GM19438 (cell line): ENCODE measurements around the gene OR52M1.
"Not testable (repeated sequence)": the region's sequence is repeated elsewhere in the genome, so short reads cannot be mapped to it uniquely, and the experiment has no call there.

Source experiments
- ATAC-seq: cut with Tn5 transposase; IDR thresholded peaks from one replicate; pipeline ENCODE4 v1.9.1; 2021; ENCODE audit warnings: low read depth; ENCODE audit not compliant: unreplicated experiment

OR52M1 gene, protein sequence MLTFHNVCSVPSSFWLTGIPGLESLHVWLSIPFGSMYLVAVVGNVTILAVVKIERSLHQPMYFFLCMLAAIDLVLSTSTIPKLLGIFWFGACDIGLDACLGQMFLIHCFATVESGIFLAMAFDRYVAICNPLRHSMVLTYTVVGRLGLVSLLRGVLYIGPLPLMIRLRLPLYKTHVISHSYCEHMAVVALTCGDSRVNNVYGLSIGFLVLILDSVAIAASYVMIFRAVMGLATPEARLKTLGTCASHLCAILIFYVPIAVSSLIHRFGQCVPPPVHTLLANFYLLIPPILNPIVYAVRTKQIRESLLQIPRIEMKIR

GRCh38 chr11:4544891-4545290, at the start of gene OR52M1:
Gene OR52M1 (plus strand): TSS chr11:4545191. CDS start chr11:4545191, 0 bp downstream.
- no peak for ATAC-seq

GRCh38 chr11:4495487-4495886, 49.5 kb upstream of the OR52M1 start:
- no peak for ATAC-seq

- no peak for ATAC-seq
These were observed 49.0 kb upstream of the OR52M1 start for GRCh38 chr11:4495986-4496385.

DNA sequence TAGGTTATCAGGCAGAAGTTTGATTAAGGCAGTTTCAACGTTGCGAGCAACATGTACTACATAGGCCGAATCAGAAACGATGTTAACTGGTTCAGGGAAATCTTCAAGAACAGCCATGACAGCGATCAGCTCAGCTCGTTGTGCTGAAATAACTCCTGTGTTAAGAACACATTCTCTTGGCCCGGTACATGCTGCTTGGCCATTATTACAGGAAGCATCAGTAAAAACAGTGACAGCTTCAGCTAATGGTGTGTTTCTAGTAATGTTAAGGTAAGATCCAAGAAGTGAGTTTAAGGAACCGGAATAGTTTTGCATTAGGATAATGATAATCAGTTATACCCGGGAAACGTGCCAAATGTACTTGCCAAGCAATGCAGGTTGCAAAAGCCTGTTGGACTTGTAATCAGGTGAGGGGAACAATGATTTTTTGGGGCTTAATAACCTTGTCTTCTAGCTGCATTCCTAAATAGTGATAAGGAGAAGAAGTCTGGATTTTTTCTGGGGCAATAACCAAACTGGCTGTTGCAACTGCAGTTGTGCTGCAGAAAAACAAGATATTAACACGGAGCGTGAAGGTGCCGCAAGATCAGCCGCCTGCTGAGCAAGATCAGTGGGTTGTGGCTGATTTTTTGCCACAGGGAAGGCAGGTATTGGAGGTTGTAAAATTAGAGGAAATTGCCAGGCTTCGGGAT, 48.3 kb upstream of the OR52M1 start:
- no peak for ATAC-seq

DNA sequence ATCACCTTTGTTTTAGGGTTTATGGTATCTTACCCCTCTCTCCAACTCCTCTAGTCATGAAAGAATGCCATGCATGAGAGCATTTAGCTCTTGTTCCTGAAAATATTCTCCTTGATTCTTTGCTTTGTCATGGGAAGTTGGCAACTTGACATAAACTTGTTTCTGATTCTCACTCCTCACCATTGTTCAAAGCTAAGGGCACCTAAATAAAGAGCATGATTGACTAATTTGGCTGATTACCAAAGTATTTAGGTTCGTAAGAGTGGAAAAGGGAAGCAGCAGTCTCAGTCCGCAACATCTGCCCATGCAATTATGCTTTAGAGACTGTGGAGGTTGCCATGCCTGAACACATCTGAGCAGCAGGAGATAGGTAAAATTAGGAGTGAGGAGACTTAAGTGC, 36.1 kb upstream of the OR52M1 start:
- ATAC-seq, result no peak

DNA sequence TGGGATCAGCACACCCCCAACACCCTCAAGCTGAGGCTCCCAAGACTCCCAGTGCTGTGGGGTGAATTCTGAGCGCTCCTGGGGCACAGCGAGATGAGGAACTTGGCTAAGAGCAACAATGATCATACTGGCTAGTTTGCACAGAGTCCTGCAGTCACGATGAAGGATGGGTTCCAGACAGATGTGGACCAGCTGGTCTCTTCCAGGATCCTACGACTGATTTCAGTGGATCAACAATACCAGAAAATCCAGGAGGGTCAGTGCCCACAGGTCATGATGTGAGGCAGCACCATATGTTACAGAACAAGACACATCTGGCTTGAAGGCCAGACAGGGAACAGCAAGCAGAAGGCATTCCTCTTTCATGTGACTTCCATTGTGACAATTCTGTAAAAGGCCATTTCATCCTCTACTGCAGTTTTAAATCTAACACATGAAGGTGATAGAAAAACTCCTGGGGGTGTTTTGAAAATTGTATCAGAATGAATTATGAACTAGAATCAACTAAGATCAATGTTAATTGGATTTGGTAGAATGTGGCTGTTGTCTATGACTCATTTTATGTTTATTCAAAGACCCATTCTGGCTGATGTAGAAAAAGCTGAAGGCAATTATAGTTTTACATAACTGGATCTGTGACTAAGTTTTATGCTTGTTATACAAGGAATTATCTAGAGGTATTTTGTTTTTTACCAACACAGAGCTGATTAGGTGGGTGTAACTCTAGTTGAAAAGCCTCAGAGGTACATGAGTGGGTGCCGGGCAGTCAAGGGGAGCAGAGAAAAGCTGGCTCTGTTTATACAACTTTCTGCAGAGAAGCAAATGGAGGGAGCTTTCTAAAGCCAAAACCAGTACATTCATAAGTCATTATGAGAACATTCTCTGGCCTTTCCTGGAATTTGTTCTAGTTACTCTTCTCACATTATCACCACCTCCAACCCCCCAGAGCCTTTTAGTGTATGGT, 33.4 kb upstream of the OR52M1 start:
- no peak for ATAC-seq

DNA sequence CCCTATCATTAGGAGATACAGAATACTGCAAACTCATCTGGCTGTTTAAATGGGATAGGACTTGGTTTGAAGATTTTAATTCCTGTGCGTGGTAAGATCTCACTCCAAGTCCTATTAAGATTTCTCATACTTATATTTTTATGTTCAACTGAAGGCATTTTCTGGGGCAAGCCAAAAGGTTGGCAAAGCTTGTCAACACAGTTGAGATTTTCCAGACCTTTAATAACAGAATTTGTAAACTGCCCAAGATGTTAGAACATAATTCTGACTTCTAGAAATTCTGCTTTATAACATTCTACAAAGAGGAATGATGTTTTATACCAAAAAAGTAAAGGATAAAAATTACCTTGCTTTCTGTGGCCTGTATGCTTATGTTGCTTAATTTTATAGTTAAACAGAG, 30.8 kb upstream of the OR52M1 start:
- no peak for ATAC-seq

DNA sequence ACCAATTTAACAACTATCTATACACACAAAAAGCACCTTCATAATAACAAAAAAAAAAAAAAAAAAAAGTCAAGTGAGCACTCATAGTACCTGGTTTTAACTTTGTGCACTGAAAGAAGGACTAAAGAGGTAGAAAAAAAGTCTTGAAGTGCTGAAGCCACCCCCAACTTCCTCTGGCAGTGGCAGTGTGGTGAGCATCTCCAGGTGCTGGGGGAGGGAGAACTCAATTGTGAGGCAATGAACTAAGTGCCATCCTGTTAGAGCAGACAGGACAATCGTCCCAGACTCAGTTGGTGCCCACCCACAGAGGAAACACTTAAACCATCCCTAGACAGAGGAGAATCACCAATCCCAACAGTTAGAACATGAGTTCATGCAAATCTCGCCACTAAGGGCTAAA, 22.7 kb upstream of the OR52M1 start:
- ATAC-seq, result no peak

- no peak for ATAC-seq
These were observed 22.2 kb upstream of the OR52M1 start for GRCh38 chr11:4522752-4523151.

- ATAC-seq, result no peak
These were observed 21.3 kb upstream of the OR52M1 start for GRCh38 chr11:4523666-4524065.

- no peak for ATAC-seq
These were observed 17.1 kb upstream of the OR52M1 start for GRCh38 chr11:4527926-4528325.

- not testable (repeated sequence) for ATAC-seq
These were observed 13.3 kb upstream of the OR52M1 start for GRCh38 chr11:4531686-4532085.

DNA sequence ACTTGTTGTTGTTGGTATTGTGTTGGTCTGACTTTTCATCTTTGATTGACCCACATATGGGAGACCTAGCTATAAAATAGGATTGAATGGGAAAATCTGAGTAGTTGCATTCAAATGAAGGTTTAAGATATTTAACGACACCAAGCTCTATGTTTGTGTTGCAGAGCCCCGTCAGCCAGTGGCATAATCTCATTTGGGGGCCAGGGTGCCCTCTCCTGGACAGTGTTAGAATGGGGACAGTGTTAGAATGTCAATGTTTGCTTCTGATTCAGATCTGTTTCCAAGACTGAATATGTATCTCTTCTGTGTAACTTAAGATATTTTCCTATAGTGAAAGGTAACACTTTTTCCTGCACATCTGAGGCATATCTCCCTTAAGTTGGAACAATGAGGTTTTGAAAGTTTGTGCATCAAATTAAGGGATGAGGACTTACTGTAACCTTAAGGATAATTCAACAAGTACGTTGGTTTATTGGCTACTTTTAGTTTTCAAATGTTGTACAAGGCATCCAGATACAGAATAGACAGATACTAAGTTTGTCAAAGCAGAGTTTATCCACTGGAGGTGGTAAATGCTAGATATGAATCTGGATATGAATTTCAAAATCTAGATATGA, 5.3 kb upstream of the OR52M1 start:
- no peak for ATAC-seq

GRCh38 chr11:4541071-4541470, 3.9 kb upstream of the OR52M1 start:
- no peak for ATAC-seq

GRCh38 chr11:4543561-4543960, 1.4 kb upstream of the OR52M1 start:
- no peak for ATAC-seq

- ATAC-seq, result no peak
These were observed 1.9 kb downstream of the OR52M1 start for GRCh38 chr11:4546878-4547277.

GRCh38 chr11:4547416-4547815, 2.4 kb downstream of the OR52M1 start:
- ATAC-seq, result no peak

DNA sequence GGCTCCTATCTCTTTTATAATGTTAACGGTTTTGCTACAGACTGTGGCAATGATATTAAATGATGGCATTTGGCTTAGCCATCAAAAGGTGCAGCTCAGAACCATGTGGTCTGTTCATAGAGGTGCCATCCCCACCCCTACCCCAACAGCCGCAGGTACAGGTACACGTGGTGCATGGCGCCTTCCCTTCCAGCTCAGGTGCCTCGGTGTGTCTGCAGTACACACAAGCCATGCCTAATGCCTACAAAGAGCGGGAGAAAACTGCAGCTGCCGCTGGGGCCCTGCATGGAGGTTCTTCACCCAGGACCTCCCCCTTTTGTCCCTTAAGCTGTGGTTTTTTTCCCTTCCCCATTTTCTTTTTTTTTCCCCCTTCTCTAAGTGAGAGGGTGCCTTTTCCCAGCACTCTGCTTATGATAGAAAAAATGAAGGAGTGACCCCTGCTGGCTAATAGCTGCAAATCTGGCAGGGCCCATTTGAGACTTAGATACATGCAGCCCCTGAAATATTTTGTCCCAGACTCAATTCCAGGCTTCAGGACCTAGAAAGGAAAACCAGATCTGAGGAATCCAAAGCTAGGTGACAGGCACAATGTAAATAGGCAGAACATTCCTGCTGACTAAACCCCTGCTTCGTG, 6.5 kb downstream of the OR52M1 start:
- no peak for ATAC-seq

GRCh38 chr11:4559527-4560440, 14.8 kb downstream of the OR52M1 start:
- ATAC-seq, result no peak
